NT2/D1 (cell line): ENCODE results near the gene STPG4.
"Not testable (repeated sequence)": the region's sequence is repeated elsewhere in the genome, so short reads cannot be mapped to it uniquely, and the experiment has no call there.

ENCODE experiments used
- DNase-seq: peaks from one replicate; pipeline ENCODE4 v3.0.0-alpha.2; 2011; ENCODE audit warnings: low read depth, low spot score
- H3K27me3 ChIP-seq: 2 replicates; pipeline ENCODE4 v1.6.0; 2011; ENCODE audit warnings: mild to moderate bottlenecking; ENCODE audit not compliant: insufficient read length, insufficient read depth
- H3K36me3 ChIP-seq: 2 replicates; pipeline ENCODE4 v1.6.1; 2011; ENCODE audit warnings: mild to moderate bottlenecking, low read length, mixed read lengths; ENCODE audit not compliant: insufficient read depth, insufficient read length
- H3K4me1 ChIP-seq: 2 replicates; pipeline ENCODE4 v1.5.1; 2011; ENCODE audit not compliant: insufficient read depth, insufficient read length
- H3K4me3 ChIP-seq: 2 replicates; pipeline ENCODE4 v1.5.1; 2011; ENCODE audit warnings: low read depth; ENCODE audit not compliant: insufficient read length
- H3K9ac ChIP-seq: 2 replicates; pipeline ENCODE4 v1.6.0; 2011; ENCODE audit warnings: low read depth; ENCODE audit not compliant: insufficient read length
- H3K9me3 ChIP-seq: 2 replicates; pipeline ENCODE4 v1.5.1; 2011; ENCODE audit warnings: mild to moderate bottlenecking, low read length; ENCODE audit not compliant: insufficient read depth
- SUZ12 ChIP-seq: IDR thresholded peaks from 2 replicates; pipeline ENCODE4 v1.6.1; 2011; ENCODE audit not compliant: insufficient read length, insufficient read depth; ENCODE audit errors: extremely low read depth
- YY1 ChIP-seq: IDR thresholded peaks from 2 replicates; pipeline ENCODE4 v1.6.1; 2011; ENCODE audit not compliant: insufficient read length, insufficient read depth
- ZNF274 ChIP-seq: IDR thresholded peaks from 2 replicates; pipeline ENCODE4 v1.6.1; 2011; ENCODE audit warnings: mild to moderate bottlenecking, low read depth, low read length

The STPG4 gene

DNA sequence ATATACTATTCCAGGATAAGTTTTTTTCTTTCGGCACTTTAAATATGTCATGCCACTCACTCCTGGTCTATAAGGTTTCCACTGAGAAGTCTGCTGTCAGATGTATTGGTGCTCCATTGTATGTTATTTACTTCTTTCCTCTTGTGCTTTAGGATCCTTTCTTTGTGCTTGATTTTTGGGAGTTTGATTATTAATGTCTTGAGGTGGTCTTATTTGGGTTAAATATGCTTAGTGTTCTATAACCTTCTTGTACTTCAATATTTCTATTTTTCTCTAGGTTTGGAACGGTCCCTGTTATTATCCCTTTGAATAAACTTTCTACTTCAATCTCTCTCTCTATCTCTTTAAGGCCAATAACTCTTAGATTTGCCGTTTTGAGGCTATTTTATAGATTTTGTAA, 28.3 kb downstream of the STPG4 start:
- TF ChIP-seq SUZ12, result no peak
- TF ChIP-seq ZNF274, result no peak
- TF ChIP-seq YY1, result no peak
- H3K4me3 ChIP-seq, result no peak overlapping the region
- DNase-seq, result no peak

GRCh38 chr2:47124740-47125139, 30.4 kb downstream of the STPG4 start:
- H3K36me3 ChIP-seq, H3K27me3 ChIP-seq, H3K9ac ChIP-seq, DNase-seq, H3K4me1 ChIP-seq, H3K9me3 ChIP-seq, H3K4me3 ChIP-seq: not testable (repeated sequence)

More for the DNA sequence above, 28.3 kb downstream of the STPG4 start:
- no peaks in the 10 kb centered on the region for H3K9me3 ChIP-seq
- no peaks in the 10 kb centered on the region for H3K36me3 ChIP-seq
- H3K9ac ChIP-seq, result no peak overlapping the region
- H3K4me1 ChIP-seq, result peaks cover 2% of the 10 kb centered on the region
- no peaks in the 10 kb centered on the region for H3K27me3 ChIP-seq

DNA sequence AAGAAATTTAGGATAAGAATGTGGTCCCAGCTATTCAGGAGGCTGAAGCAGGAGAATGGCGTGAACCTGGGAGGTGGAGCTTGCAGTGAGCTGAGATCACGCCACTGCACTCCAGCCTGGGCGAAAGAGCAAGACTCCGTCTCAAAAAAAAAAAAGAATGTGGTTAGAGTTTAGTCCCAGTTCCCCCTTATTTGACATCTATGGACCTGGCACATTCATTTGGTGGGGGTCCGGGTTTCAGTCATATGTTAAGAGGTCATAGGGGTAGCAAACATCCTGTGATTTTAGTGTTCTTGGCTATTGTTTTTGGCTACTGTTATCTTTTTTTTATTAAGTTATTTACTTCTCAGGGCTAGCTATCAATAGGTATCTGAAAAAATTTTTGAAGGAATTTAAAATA, 34.7 kb downstream of the STPG4 start:
- not testable (repeated sequence) for H3K4me1 ChIP-seq, DNase-seq, H3K9me3 ChIP-seq, H3K9ac ChIP-seq, H3K27me3 ChIP-seq, H3K4me3 ChIP-seq, H3K36me3 ChIP-seq

GRCh38 chr2:47119001-47119400, 36.1 kb downstream of the STPG4 start:
- no peaks in the 10 kb centered on the region for H3K27me3 ChIP-seq
- TF ChIP-seq YY1 (no peak), SUZ12 (no peak), ZNF274 (no peak)
- H3K9me3 ChIP-seq, result no peaks in the 10 kb centered on the region
- no peak overlapping the region for H3K9ac ChIP-seq
- no peak overlapping the region for H3K4me3 ChIP-seq
- no peak for DNase-seq
- H3K36me3 ChIP-seq, result no peaks in the 10 kb centered on the region
- H3K4me1 ChIP-seq, result no peaks in the 10 kb centered on the region

DNA sequence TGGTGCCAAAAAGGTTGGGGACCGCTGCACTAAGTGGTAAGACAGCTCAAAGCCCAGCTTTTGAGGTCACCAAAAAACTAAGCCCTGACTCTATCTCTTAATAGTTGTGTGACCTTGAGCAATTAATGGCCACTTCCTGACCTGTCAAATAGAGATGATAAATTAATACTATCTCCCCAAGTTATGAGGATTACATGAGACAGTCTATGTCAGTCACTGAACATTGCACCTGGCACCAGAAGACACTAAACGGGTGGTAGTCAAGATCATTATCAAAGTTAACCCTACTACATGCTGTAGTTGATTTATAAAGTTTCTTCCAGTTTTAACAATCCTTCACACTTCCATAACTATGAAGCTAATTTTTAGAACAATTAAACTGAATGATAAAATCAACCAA, 36.5 kb downstream of the STPG4 start:
- Histone ChIP-seq H3K9ac (no peak overlapping the region), H3K9me3 (no peaks in the 10 kb centered on the region), H3K27me3 (no peaks in the 10 kb centered on the region), H3K4me3 (no peak overlapping the region), H3K36me3 (no peaks in the 10 kb centered on the region), H3K4me1 (no peaks in the 10 kb centered on the region)
- TF ChIP-seq SUZ12, result no peak
- no peak for TF ChIP-seq YY1
- no peak for TF ChIP-seq ZNF274
- DNase-seq, result no peak

- H3K4me1 ChIP-seq, result no peaks in the 10 kb centered on the region
- no peaks in the 10 kb centered on the region for H3K36me3 ChIP-seq
- H3K9ac ChIP-seq, result no peak overlapping the region
- DNase-seq, result no peak
- H3K27me3 ChIP-seq, result no peaks in the 10 kb centered on the region
- TF ChIP-seq SUZ12 (no peak), YY1 (no peak), ZNF274 (no peak)
- H3K9me3 ChIP-seq, result no peaks in the 10 kb centered on the region
- no peak overlapping the region for H3K4me3 ChIP-seq
These were observed 42.3 kb downstream of the STPG4 start for GRCh38 chr2:47112665-47113435.

DNA sequence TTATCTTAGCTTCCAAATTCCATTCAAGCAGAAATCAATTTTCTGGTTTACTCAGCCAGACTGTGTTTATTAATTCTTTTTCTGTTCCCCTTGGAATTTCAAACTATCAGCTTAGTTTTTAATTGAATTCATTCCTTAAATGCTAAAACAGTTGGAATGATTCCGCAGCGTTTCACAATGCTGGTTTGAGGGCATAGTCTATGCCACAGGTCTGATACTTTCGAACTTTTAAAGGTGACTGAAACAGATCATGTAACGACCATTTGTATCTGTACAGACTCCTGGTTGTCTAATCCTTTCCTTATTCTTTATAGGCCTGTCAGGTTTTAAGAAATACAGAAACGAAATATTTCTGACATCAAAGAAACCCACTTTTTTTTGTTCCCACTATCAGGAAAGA, 45.4 kb downstream of the STPG4 start:
- H3K4me1 ChIP-seq, result no peaks in the 10 kb centered on the region
- H3K4me3 ChIP-seq, result no peak overlapping the region
- TF ChIP-seq ZNF274 (no peak), SUZ12 (no peak)
- no peaks in the 10 kb centered on the region for H3K9me3 ChIP-seq
- no peaks in the 10 kb centered on the region for H3K36me3 ChIP-seq
- H3K9ac ChIP-seq, result no peak overlapping the region
- DNase-seq, result no peak
- H3K27me3 ChIP-seq, result no peaks in the 10 kb centered on the region

DNA sequence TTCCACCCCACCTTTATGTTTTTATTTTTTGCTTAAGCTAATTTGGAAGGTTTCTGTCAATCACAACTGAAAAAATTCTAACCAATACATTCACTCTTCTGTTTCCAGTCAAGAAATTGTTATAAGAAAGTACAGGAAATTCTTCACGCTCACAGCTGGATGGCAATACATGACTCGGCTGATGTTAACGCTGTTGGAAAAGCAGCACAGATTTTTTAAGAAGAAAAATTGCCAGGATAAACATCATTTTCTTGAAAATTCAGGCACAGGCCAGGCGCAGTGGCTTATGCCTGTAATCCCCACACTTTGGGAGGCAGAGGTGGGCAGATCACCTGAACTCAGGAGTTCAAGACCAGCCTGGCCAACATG, 46.1 kb downstream of the STPG4 start:
- TF ChIP-seq ZNF274 (no peak), SUZ12 (no peak)
- Histone ChIP-seq H3K36me3 (no peaks in the 10 kb centered on the region), H3K9ac (no peak overlapping the region), H3K4me1 (no peaks in the 10 kb centered on the region), H3K27me3 (no peaks in the 10 kb centered on the region), H3K9me3 (no peaks in the 10 kb centered on the region), H3K4me3 (no peak overlapping the region)
- DNase-seq, result no peak

DNA sequence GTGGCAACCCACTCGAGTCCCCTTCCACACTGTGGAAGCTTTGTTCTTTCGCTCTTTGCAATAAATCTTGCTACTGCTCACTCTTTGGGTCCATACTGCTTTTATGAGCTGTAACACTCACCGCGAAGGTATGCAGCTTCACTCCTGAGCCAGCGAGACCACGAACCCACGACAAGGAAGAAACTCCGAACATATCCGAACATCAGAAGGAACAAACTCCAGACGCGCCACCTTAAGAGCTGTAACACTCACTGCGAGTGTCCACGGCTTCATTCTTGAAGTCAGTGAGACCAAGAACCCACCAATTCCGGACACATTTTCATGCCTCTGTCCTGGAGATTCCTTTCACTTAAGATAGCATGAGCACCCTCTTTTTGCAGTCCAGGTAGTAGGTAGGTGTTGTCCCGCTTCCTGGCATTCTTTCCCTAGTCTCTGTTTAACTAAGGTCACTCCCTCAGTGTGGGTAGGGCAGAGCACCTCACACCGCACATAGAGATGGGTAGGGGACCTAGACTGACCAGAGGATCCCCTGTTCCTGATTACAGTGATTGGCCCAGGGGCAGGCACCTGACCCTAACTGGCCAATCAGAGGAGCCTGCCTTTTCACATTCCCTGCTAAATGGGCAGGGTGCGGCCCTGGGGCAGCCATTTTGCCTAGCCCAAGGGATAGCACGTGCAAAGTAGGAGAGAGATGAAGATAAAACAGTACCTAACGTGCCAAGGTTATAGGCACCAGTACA, 46.7 kb downstream of the STPG4 start:
- DNase-seq, H3K27me3 ChIP-seq, H3K9me3 ChIP-seq, H3K4me1 ChIP-seq, H3K4me3 ChIP-seq, H3K36me3 ChIP-seq, H3K9ac ChIP-seq: not testable (repeated sequence)

GRCh38 chr2:47107201-47107600, 47.9 kb downstream of the STPG4 start:
- not testable (repeated sequence) for H3K36me3 ChIP-seq, H3K4me1 ChIP-seq, H3K27me3 ChIP-seq, H3K4me3 ChIP-seq, H3K9ac ChIP-seq, DNase-seq, H3K9me3 ChIP-seq

- not testable (repeated sequence) for H3K4me3 ChIP-seq, H3K4me1 ChIP-seq, H3K9me3 ChIP-seq, H3K36me3 ChIP-seq, DNase-seq, H3K27me3 ChIP-seq, H3K9ac ChIP-seq
These were observed 48.9 kb downstream of the STPG4 start for GRCh38 chr2:47106231-47106630.
